K562 (cell line): ENCODE measurements around the gene ZMAT2. TPM values are rescaled to one million over a fixed set of nuclear protein-coding genes. Genes with fewer than 3 reads are reported as not detected.

ENCODE experiments used
- DACH1 ChIP-seq: fragments of 450-650 bp; IDR thresholded peaks from 2 replicates; pipeline ENCODE4 v1.6.1; 2018; ENCODE audit not compliant: partially characterized antibody
- HNRNPLL ChIP-seq: fragments of 200-400 bp; formaldehyde crosslinking; IDR thresholded peaks from 2 replicates; pipeline ENCODE4 v1.6.1; 2017; ENCODE audit warnings: low read length, low read depth, mild to moderate bottlenecking; ENCODE audit not compliant: poor library complexity, severe bottlenecking
- NFIC ChIP-seq: fragments of 450-650 bp; IDR thresholded peaks from 2 replicates; pipeline ENCODE4 v1.6.1; 2017; ENCODE audit warnings: mild to moderate bottlenecking, inconsistent platforms
- SLC30A9 ChIP-seq: fragments of 250-450 bp; sonication (Bioruptor Pico); IDR thresholded peaks from 2 replicates; pipeline ENCODE4 v1.8.0; 2022; ENCODE audit warnings: mild to moderate bottlenecking, moderate library complexity
- ZKSCAN1 ChIP-seq: fragments of 150-350 bp; IDR thresholded peaks from 2 replicates; pipeline ENCODE4 v1.6.1; 2016; ENCODE audit warnings: low read depth, low read length
- ZNF586 ChIP-seq: fragments of 450-650 bp; formaldehyde crosslinking; conservative IDR thresholded peaks from 2 replicates; pipeline ENCODE4 v1.4.0; 2020; ENCODE audit warnings: mild to moderate bottlenecking, moderate library complexity
- polyA plus RNA-seq, 8 experiments: library from polyadenylated mRNA; depleted of rRNA in 4 of 8; stranded (reverse) in 5 of 8; unstranded in 3 of 8; fragments of >200 nt; fragmentation: Nextera tagmentation in 2 of 8; fragmentation: Illumina TruSeq in 1 of 8; extraction: Ambion mirVana in 2 of 8; extraction: Trizol in 1 of 8; gene quantifications; 2 replicates each; pipeline versions ENCODE4 v1.2.1 to v1.2.3, GENCODE V29; 2011 to 2014; ENCODE audit warnings: inconsistent platforms in 1 of 8, missing spikeins in 1 of 8
- total RNA-seq, 7 experiments: library from RNA; depleted of rRNA in 6 of 7; stranded (reverse); fragments of >200 nt in 6 of 7; fragmentation: Illumina TruSeq in 2 of 7; extraction: Trizol in 2 of 7; gene quantifications; 2 replicates each; pipeline versions ENCODE4 v1.2.1 to v1.2.3, GENCODE V29; 2011 to 2021; ENCODE audit warnings: low replicate concordance in 1 of 7
- TF ChIP-seq, protein P1 (sequence below): fragments of 250-450 bp; sonication (Bioruptor Pico); IDR thresholded peaks from 2 replicates; pipeline ENCODE4 v1.5.0; 2022; ENCODE audit warnings: mild to moderate bottlenecking
- TF ChIP-seq, protein P2 (sequence below): fragments of 250-450 bp; sonication (Bioruptor Pico); IDR thresholded peaks from 2 replicates; pipeline ENCODE4 v1.5.0; 2020; ENCODE audit warnings: mild to moderate bottlenecking, borderline replicate concordance
- TF ChIP-seq, protein P3 (sequence below): fragments of 450-650 bp; IDR thresholded peaks from 2 replicates; pipeline ENCODE4 v1.6.1; 2016; ENCODE audit warnings: mild to moderate bottlenecking, moderate library complexity
- TF ChIP-seq, protein P4 (sequence below): sonication (generic); formaldehyde crosslinking; IDR thresholded peaks from 2 replicates; pipeline ENCODE4 v1.8.0; 2022; ENCODE audit warnings: mild to moderate bottlenecking, missing genetic modification reagents

ZMAT2 gene
- total and polyA plus RNA-seq, 9 of the 15 experiments (the other 6 are each of a cell fraction or from before 2014, with no cell fraction given), result 44.2 to 101 (median 69.2) TPM

DNA sequence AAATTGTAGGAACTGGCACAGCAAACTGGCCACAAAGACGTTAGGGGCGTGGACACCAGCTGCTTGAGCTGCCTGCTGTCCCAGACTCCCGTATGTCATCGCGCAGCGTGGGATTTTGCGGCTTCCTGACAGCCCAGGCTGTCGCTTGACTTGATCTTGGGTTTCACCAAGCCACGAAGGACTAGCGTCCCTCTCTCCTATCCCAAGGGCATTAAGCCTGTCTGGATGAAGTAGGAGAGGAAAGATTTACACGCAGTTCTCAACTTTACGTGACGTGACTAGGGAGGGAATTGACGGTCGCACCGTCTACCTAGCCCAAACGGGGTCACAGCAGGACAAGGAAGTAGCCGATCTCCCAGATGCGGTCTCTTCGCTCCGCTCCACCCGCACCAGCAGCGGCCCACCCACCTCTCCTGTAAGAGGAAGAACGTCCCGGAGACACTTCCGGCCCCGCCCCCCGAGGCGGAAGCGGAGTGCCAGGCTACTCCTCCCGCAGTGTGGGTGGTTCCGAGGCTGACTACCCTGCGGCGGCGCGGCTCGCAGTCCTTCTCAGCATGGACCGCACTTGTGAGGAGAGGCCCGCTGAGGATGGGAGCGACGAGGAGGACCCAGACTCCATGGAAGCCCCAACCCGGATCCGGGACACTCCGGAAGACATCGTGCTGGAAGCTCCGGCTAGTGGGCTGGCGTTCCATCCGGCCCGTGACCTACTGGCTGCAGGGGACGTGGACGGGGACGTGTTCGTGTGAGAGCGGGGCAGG is 35.7 kb upstream of the ZMAT2 start, which contains the start of gene WDR55 (continued):
- TF ChIP-seq, protein P1, sequence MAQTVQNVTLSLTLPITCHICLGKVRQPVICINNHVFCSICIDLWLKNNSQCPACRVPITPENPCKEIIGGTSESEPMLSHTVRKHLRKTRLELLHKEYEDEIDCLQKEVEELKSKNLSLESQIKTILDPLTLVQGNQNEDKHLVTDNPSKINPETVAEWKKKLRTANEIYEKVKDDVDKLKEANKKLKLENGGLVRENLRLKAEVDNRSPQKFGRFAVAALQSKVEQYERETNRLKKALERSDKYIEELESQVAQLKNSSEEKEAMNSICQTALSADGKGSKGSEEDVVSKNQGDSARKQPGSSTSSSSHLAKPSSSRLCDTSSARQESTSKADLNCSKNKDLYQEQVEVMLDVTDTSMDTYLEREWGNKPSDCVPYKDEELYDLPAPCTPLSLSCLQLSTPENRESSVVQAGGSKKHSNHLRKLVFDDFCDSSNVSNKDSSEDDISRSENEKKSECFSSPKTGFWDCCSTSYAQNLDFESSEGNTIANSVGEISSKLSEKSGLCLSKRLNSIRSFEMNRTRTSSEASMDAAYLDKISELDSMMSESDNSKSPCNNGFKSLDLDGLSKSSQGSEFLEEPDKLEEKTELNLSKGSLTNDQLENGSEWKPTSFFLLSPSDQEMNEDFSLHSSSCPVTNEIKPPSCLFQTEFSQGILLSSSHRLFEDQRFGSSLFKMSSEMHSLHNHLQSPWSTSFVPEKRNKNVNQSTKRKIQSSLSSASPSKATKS (CRISPR knock-in tag), result no peak
- TF ChIP-seq ZNF586 (CRISPR knock-in tag) (no peak), HNRNPLL (peak; percentile 81), NFIC (peak; percentile 6; the same call in 1 of the 2 replicates), ZKSCAN1 (0 out of 2 replicates have a peak, but pooled peaks have one; percentile 40), DACH1 (peak; percentile 72), SLC30A9 (CRISPR knock-in tag) (no peak)
- TF ChIP-seq, protein P2, sequence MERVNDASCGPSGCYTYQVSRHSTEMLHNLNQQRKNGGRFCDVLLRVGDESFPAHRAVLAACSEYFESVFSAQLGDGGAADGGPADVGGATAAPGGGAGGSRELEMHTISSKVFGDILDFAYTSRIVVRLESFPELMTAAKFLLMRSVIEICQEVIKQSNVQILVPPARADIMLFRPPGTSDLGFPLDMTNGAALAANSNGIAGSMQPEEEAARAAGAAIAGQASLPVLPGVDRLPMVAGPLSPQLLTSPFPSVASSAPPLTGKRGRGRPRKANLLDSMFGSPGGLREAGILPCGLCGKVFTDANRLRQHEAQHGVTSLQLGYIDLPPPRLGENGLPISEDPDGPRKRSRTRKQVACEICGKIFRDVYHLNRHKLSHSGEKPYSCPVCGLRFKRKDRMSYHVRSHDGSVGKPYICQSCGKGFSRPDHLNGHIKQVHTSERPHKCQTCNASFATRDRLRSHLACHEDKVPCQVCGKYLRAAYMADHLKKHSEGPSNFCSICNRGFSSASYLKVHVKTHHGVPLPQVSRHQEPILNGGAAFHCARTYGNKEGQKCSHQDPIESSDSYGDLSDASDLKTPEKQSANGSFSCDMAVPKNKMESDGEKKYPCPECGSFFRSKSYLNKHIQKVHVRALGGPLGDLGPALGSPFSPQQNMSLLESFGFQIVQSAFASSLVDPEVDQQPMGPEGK (CRISPR knock-in tag), result no peak
- TF ChIP-seq, protein P3, sequence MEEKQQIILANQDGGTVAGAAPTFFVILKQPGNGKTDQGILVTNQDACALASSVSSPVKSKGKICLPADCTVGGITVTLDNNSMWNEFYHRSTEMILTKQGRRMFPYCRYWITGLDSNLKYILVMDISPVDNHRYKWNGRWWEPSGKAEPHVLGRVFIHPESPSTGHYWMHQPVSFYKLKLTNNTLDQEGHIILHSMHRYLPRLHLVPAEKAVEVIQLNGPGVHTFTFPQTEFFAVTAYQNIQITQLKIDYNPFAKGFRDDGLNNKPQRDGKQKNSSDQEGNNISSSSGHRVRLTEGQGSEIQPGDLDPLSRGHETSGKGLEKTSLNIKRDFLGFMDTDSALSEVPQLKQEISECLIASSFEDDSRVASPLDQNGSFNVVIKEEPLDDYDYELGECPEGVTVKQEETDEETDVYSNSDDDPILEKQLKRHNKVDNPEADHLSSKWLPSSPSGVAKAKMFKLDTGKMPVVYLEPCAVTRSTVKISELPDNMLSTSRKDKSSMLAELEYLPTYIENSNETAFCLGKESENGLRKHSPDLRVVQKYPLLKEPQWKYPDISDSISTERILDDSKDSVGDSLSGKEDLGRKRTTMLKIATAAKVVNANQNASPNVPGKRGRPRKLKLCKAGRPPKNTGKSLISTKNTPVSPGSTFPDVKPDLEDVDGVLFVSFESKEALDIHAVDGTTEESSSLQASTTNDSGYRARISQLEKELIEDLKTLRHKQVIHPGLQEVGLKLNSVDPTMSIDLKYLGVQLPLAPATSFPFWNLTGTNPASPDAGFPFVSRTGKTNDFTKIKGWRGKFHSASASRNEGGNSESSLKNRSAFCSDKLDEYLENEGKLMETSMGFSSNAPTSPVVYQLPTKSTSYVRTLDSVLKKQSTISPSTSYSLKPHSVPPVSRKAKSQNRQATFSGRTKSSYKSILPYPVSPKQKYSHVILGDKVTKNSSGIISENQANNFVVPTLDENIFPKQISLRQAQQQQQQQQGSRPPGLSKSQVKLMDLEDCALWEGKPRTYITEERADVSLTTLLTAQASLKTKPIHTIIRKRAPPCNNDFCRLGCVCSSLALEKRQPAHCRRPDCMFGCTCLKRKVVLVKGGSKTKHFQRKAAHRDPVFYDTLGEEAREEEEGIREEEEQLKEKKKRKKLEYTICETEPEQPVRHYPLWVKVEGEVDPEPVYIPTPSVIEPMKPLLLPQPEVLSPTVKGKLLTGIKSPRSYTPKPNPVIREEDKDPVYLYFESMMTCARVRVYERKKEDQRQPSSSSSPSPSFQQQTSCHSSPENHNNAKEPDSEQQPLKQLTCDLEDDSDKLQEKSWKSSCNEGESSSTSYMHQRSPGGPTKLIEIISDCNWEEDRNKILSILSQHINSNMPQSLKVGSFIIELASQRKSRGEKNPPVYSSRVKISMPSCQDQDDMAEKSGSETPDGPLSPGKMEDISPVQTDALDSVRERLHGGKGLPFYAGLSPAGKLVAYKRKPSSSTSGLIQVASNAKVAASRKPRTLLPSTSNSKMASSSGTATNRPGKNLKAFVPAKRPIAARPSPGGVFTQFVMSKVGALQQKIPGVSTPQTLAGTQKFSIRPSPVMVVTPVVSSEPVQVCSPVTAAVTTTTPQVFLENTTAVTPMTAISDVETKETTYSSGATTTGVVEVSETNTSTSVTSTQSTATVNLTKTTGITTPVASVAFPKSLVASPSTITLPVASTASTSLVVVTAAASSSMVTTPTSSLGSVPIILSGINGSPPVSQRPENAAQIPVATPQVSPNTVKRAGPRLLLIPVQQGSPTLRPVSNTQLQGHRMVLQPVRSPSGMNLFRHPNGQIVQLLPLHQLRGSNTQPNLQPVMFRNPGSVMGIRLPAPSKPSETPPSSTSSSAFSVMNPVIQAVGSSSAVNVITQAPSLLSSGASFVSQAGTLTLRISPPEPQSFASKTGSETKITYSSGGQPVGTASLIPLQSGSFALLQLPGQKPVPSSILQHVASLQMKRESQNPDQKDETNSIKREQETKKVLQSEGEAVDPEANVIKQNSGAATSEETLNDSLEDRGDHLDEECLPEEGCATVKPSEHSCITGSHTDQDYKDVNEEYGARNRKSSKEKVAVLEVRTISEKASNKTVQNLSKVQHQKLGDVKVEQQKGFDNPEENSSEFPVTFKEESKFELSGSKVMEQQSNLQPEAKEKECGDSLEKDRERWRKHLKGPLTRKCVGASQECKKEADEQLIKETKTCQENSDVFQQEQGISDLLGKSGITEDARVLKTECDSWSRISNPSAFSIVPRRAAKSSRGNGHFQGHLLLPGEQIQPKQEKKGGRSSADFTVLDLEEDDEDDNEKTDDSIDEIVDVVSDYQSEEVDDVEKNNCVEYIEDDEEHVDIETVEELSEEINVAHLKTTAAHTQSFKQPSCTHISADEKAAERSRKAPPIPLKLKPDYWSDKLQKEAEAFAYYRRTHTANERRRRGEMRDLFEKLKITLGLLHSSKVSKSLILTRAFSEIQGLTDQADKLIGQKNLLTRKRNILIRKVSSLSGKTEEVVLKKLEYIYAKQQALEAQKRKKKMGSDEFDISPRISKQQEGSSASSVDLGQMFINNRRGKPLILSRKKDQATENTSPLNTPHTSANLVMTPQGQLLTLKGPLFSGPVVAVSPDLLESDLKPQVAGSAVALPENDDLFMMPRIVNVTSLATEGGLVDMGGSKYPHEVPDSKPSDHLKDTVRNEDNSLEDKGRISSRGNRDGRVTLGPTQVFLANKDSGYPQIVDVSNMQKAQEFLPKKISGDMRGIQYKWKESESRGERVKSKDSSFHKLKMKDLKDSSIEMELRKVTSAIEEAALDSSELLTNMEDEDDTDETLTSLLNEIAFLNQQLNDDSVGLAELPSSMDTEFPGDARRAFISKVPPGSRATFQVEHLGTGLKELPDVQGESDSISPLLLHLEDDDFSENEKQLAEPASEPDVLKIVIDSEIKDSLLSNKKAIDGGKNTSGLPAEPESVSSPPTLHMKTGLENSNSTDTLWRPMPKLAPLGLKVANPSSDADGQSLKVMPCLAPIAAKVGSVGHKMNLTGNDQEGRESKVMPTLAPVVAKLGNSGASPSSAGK, result 0 out of 2 replicates have a peak, but pooled peaks have one; percentile 23
- TF ChIP-seq, protein P4, sequence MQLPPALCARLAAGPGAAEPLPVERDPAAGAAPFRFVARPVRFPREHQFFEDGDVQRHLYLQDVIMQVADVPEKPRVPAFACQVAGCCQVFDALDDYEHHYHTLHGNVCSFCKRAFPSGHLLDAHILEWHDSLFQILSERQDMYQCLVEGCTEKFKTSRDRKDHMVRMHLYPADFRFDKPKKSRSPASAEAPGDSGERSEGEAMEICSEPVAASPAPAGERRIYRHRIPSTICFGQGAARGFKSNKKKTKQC (CRISPR knock-in tag), result peak; percentile 71; the same call in 1 of the 2 replicates
